ENCODE measurements around the gene LRMDA.

Gene LRMDA

GRCh38 chr10:75851580-75852345 is 420.3 kb downstream of the LRMDA start:
- no peak for DNase-seq

GRCh38 chr10:75852851-75853484 is 421.5 kb downstream of the LRMDA start:
- no peak for DNase-seq

DNA sequence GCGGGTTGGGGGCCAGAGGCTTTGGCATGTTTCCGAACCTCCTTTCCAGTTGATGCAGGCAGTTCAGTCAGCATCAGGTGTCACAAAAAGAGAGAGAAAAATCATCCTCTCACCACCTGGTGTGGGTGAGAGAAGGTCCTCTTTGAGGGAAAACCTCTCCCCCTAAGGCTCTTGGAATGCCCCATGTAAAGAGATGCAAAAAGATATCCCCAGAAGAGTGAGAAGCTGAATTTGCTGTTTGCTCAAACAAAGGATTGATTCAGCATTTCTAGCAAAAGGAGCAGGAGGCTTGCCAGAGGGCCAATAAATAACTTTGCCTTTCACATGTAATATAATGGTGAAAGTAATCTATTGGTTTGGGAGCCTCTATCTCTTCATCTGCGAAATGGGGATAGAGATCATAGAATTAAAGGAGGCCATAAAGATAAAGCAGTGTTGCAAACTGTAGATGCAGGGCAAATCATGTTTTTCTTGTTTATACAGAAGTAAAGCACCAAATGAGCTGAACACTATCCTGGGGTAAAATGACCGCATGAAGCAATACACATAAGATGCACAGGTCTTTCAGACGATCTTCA is 425.9 kb downstream of the LRMDA start:
- DNase-seq, result no peak

- no peak for DNase-seq
Observed at GRCh38 chr10:75857896-75858295, 426.5 kb downstream of the LRMDA start.

DNA sequence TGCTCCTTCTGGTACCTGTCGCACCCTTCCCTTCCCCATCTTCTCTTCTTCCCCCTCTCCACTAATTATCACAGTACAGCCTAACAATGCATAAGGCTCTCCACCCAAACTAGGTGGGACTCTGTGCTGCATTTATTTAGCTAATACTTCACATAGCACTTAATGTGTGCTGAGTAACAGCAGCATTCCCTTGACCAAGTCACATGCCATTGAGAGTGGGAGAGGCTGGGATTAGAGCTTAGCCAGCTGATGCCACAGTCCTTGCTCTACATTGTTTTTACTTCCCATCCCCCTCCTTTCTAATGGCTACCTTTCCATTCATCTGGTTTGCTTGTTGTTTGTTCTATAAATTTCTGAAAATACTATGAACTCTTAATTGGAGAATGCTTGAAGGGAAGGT is 426.9 kb downstream of the LRMDA start:
- DNase-seq, result no peak

- no peak for DNase-seq
Observed at GRCh38 chr10:75859141-75859540, 427.7 kb downstream of the LRMDA start.

DNA sequence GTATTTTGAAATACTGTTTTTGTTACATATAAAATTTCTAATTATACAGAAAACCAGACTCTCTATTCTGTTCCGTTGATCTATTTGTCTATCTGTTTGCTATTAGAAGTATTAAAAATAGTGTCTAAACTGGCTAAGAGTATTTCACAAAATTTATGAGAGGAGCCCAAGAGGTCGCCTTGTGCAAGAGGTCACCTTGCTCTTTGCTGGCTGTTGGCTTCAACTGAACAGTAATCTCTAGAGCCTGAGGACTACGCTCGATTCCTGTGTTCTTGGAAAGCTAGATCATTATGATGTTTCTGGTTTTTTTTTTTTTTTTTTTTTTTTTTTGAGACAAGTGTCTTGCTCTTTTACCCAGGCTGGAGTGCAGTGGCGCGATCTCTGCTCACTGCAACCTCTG is 428.6 kb downstream of the LRMDA start:
- DNase-seq, result no peak

DNA sequence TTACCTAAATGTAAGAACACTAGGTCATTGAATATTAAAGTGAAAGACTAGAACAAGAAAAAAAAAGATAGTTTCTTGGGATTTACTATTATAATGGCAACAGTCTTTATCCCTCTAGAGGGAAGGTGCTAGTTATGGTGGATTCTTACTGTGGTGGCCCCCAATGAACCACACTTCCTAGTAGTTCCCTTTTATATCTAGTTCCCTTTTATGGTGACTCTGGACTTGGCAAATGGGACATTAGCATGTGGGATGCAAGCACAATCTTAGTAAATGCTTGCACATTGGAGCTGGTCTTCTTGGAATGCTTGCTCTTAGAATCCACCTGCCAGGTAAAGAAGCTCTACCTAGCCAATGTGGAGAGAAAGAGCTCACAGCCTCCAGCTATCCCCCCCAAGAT is 430.2 kb downstream of the LRMDA start:
- no peak for DNase-seq

DNA sequence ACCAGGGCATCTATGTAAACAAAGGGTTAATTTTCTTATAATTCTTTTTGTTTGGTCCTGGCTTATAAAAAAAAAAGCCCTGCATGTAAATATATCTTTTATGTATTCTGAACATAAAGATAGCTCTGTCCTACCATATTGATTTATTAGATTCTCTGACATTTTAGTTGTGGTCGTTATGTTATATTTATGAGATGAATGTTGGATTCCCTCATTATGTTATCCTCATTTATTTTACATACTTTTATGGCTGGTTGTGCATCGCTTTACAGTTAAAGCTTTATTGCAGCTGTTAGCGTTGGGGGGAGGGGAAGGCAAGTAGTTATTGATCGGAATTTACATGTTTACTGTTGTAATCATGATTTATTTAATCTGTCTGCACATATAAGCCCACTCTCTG is 431.5 kb downstream of the LRMDA start:
- DNase-seq, result no peak

- no peak for DNase-seq
Observed at GRCh38 chr10:75864717-75865116, 433.3 kb downstream of the LRMDA start.

DNA sequence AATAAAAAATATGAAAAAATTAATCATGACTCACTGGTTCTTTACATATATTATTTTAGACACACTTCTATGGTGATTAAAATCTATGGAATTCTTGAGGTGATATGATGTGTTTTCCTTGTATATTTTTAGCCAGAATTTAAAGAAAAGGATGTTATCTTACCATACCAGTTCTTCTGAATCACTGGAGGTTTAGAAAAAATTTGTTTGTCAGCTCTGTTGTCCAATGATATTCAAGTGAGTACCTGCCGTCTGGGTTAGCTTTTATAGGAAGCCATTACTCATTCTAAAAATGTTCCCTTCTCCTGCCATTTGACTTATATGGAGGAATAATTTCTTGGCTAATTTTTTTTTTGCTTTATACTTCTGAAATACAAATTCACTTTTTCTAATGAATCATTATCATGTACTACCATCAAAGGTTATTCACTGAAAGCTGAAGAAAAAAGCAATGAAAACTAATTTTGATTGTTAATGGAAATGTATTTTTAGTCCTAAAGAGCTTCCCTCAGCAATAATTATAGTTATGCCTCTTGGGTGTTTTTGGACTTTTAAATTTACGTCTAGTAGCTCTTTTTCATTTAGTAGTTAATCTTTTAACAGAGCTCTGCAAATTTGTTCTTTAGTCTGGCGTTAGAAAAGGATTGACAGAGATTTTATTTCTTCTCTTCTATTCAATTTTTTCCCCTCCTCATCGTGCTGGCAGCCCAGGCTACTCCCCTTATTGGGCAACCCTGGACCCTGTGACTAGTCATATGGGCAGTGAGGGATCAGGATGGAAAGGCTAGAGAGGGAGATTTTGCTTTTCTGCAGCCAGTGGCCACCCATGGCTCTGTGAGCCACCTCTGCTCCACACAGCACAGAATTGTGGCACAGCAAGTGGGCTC is 434.2 kb downstream of the LRMDA start:
- no peak for DNase-seq

GRCh38 chr10:75866300-75866625 is 434.8 kb downstream of the LRMDA start:
- no peak for DNase-seq

GRCh38 chr10:75866731-75867130 is 435.3 kb downstream of the LRMDA start:
- DNase-seq, result no peak

GRCh38 chr10:75868574-75868973 is 437.1 kb downstream of the LRMDA start:
- no peak for DNase-seq

- no peak for DNase-seq
Observed at GRCh38 chr10:75870039-75870645, 438.7 kb downstream of the LRMDA start.

DNA sequence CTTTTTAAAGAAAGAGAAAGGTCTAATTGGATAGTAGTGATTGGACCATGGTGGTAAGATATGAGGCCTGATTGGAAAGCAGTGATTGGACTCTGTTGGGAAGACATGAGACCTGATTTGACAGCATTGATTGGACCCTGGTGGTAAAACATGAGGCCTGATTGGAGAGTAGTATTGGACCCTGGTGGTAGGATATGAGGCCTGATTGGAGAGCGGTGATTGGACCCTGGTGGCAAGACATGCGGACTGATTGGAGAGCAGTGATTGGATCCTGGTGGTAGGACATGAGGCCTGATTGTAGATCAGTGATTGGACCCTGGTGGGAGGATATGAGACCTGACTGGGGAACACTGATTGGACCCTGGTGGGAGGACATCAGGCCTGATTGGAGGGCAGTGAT is 444.3 kb downstream of the LRMDA start:
- DNase-seq, result no peak

DNA sequence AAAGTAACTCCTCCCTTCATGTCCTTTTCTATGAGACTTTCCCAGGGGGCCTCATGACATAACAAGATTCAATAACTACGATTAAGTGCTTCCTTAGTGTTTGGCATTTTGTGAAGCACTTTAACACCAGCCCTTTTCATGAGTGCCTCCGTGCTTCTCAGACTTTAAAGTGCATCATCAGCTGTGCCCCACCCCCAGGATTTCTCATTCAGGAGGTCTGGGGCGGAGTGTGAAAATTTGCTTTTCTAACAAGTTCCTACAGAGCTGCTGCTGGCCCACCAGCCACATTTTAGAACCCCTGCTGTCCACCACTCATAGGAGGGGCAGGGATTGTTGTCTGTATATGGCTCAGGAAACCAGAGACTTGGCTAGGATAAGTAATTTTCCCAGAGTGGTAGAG is 445.3 kb downstream of the LRMDA start:
- no peak for DNase-seq

GRCh38 chr10:75877877-75878276 is 446.5 kb downstream of the LRMDA start:
- DNase-seq, result no peak

- DNase-seq, result no peak
Observed at GRCh38 chr10:75878586-75878985, 447.2 kb downstream of the LRMDA start.

GRCh38 chr10:75880031-75880775 is 448.8 kb downstream of the LRMDA start:
- no peak for DNase-seq

DNA sequence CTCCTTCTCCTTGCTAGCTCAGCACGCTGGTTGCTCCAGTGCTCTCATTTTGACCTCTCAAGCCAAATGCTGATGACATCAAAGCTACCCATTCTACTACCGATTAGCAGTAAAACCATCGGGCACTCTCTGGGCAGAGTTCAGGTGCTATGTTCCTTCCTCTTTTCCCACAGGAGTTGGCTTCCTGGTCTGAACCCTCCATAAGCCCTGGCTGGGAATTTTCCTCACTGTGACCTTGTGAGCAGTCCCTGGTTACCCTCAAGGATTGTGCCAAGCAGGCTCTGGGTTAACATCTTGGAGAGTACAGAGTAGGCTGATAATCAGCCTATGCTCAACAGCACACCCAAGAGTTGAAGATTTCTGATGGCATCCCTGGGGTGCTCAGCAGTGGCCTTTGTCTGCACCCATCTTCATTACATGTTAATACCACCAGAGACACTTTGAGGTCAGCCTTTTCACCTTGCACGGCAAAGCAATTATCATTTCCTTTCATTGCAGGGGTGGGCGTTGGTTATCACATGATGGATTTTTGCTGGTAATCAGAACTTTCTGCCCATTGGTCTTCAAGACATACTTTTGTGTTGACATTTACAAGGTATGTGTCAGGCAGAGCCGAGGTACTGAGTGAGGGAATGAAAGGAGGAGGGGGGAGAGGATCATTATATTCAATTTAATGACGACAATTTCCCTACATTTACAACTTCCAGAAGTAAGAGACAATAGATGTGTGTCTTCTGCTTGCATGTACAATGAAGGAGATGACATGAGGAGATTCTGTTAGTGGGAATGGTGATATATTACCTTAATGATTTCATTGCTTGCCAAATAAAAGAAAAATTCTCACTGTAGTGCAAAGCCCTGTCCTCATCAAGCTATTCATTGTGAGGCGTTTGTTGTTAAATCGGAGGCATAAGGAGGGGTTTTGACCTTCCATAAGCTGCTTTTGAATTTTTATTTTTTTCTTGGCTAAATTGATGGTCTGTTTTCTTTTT is 452.0 kb downstream of the LRMDA start:
- no peak for DNase-seq
